Measurements from ENCODE around the gene DRD4.

DRD4 gene

DNA sequence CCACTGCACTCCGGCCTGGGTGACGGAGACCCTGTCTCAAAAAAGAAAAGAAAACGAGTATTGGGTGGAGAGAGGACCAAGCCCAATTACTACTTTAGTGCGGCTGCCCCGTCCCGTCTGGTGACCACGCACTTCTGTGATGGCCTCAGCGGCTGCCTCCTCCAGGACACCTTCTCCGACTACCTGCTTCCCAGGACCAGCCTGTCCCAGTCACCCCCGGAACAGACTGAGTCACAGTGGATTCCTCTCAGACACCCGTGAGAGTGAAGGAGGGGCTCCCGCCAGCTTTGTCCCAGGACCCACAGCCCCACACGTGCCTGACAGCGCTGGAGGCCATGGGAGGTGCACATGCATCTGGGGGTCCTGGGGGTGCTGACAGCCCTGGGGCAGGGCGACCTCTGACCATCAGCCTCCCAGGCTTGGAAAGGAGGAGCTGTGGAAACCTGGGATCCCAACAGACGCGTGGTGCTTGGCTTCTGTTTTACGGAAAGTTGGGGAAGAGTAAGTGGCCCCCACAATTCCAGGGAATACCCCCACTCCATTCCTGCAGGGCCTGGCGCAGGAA lies 4.8 kb downstream of the DRD4 start:
- no peaks in the 10 kb centered on the region for H3K36me3 ChIP-seq (ENCODE audit: control insufficient read depth, insufficient read depth, low read length)
- H3K79me2 ChIP-seq (ENCODE audit: control insufficient read depth, insufficient read depth, low read length): no peaks in the 10 kb centered on the region
- no peak overlapping the region for H3K23ac ChIP-seq (ENCODE audit: low read length)
- no peak overlapping the region for H2AK5ac ChIP-seq (ENCODE audit: low read length)
- no peak overlapping the region for H3K9ac ChIP-seq (ENCODE audit: low read length)
- H3K56ac ChIP-seq (ENCODE audit: low read length): no peak overlapping the region
- H3K27me3 ChIP-seq (ENCODE audit: insufficient read depth, low read length, poor library complexity): peaks cover 13% of the 10 kb centered on the region
- H3K4me1 ChIP-seq (ENCODE audit: control insufficient read depth, low read depth, low read length): no peaks in the 10 kb centered on the region
- no CpG with 5 or more reads among the region's 19 CpGs for WGBS (ENCODE audit: extremely low coverage, insufficient coverage, low lambda C conversion rate)
- no peak overlapping the region for H4K5ac ChIP-seq (ENCODE audit: low read length)
- no peak overlapping the region for H3K4me3 ChIP-seq (ENCODE audit: low read length)
- no peak overlapping the region for H2BK120ac ChIP-seq (ENCODE audit: low read depth, low read length)
- no peak overlapping the region for H3K27ac ChIP-seq (ENCODE audit: low read depth, low read length)
- H2BK5ac ChIP-seq (ENCODE audit: low read length): no peak overlapping the region
- no peak overlapping the region for H3K18ac ChIP-seq (ENCODE audit: low read length)
- H4K8ac ChIP-seq (ENCODE audit: low read depth, low read length): no peak overlapping the region
- no peak overlapping the region for H3K4me2 ChIP-seq (ENCODE audit: low read length)
- H3K79me1 ChIP-seq (ENCODE audit: low read length): no peaks in the 10 kb centered on the region
- no peak overlapping the region for H2BK15ac ChIP-seq (replicated peaks; ENCODE audit: low read depth)
- DNase-seq: no peak
- no peak overlapping the region for H3K4ac ChIP-seq (ENCODE audit: low read depth, low read length)

GRCh38 chr11:643366-643765 lies 6.3 kb downstream of the DRD4 start:
- no peak overlapping the region for H2BK120ac ChIP-seq (ENCODE audit: low read depth, low read length)
- no peaks in the 10 kb centered on the region for H3K27me3 ChIP-seq (ENCODE audit: insufficient read depth, low read length, poor library complexity)
- H3K18ac ChIP-seq (ENCODE audit: low read length): no peak overlapping the region
- H3K4me2 ChIP-seq (ENCODE audit: low read length): no peak overlapping the region
- H4K5ac ChIP-seq (ENCODE audit: low read length): no peak overlapping the region
- H3K79me1 ChIP-seq (ENCODE audit: low read length): no peaks in the 10 kb centered on the region
- H3K23ac ChIP-seq (ENCODE audit: low read length): no peak overlapping the region
- no peaks in the 10 kb centered on the region for H3K36me3 ChIP-seq (ENCODE audit: control insufficient read depth, insufficient read depth, low read length)
- DNase-seq: no peak
- no peaks in the 10 kb centered on the region for H3K4me1 ChIP-seq (ENCODE audit: control insufficient read depth, low read depth, low read length)
- no peak overlapping the region for H2AK5ac ChIP-seq (ENCODE audit: low read length)
- H3K4me3 ChIP-seq (ENCODE audit: low read length): no peak overlapping the region
- H3K27ac ChIP-seq (ENCODE audit: low read depth, low read length): no peak overlapping the region
- H3K79me2 ChIP-seq (ENCODE audit: control insufficient read depth, insufficient read depth, low read length): no peaks in the 10 kb centered on the region
- H3K9ac ChIP-seq (ENCODE audit: low read length): no peak overlapping the region
- no peak overlapping the region for H3K4ac ChIP-seq (ENCODE audit: low read depth, low read length)
- H4K8ac ChIP-seq (ENCODE audit: low read depth, low read length): no peak overlapping the region
- no CpG with 5 or more reads among the region's 9 CpGs for WGBS (ENCODE audit: extremely low coverage, insufficient coverage, low lambda C conversion rate)
- H2BK15ac ChIP-seq (replicated peaks; ENCODE audit: low read depth): no peak overlapping the region
- no peak overlapping the region for H3K56ac ChIP-seq (ENCODE audit: low read length)
- H2BK5ac ChIP-seq (ENCODE audit: low read length): no peak overlapping the region

- Histone ChIP-seq H2AK5ac (ENCODE audit: low read length) (no peak overlapping the region), H3K27me3 (ENCODE audit: insufficient read depth, low read length, poor library complexity) (no peaks in the 10 kb centered on the region), H3K23ac (ENCODE audit: low read length) (no peak overlapping the region), H4K5ac (ENCODE audit: low read length) (no peak overlapping the region), H3K79me1 (ENCODE audit: low read length) (no peaks in the 10 kb centered on the region), H2BK120ac (ENCODE audit: low read depth, low read length) (no peak overlapping the region), H2BK5ac (ENCODE audit: low read length) (no peak overlapping the region), H4K8ac (ENCODE audit: low read depth, low read length) (no peak overlapping the region), H3K4me1 (ENCODE audit: control insufficient read depth, low read depth, low read length) (no peaks in the 10 kb centered on the region), H3K36me3 (ENCODE audit: control insufficient read depth, insufficient read depth, low read length) (no peaks in the 10 kb centered on the region), H3K4me2 (ENCODE audit: low read length) (no peak overlapping the region), H3K56ac (ENCODE audit: low read length) (no peak overlapping the region), H3K4ac (ENCODE audit: low read depth, low read length) (no peak overlapping the region), H3K27ac (ENCODE audit: low read depth, low read length) (no peak overlapping the region), H2BK15ac (replicated peaks; ENCODE audit: low read depth) (no peak overlapping the region), H3K18ac (ENCODE audit: low read length) (no peak overlapping the region), H3K9ac (ENCODE audit: low read length) (no peak overlapping the region), H3K4me3 (ENCODE audit: low read length) (no peak overlapping the region), H3K79me2 (ENCODE audit: control insufficient read depth, insufficient read depth, low read length) (no peaks in the 10 kb centered on the region)
- no peak for DNase-seq
- no CpG with 5 or more reads among the region's 50 CpGs for WGBS (ENCODE audit: extremely low coverage, insufficient coverage, low lambda C conversion rate)
Observed at GRCh38 chr11:643849-644738, 7.0 kb downstream of the DRD4 start.

DNA sequence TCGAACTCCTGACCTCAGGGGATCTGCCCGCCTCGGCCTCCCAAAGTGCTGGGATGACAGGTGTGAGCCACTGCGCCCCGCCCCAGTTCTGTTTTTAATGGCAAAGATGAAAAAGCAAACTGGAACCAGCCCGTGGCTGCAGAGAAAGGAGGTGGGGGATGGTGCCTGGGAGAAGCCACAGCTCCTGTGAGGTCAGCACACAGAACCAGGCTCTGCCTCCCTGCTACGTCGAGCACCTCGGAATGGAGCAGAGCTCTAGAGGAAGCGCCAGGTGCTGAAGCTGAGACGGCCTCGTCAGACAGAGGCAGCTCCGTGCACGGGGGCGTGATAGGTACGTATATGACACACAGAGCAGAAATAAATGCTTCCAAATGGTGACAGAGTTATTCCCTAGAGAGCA lies 8.5 kb downstream of the DRD4 start:
- H3K56ac ChIP-seq (ENCODE audit: low read length): no peak overlapping the region
- no peak overlapping the region for H3K27ac ChIP-seq (ENCODE audit: low read depth, low read length)
- no peak overlapping the region for H3K4ac ChIP-seq (ENCODE audit: low read depth, low read length)
- H4K5ac ChIP-seq (ENCODE audit: low read length): no peak overlapping the region
- no peak overlapping the region for H2AK5ac ChIP-seq (ENCODE audit: low read length)
- no peak overlapping the region for H3K23ac ChIP-seq (ENCODE audit: low read length)
- H3K79me2 ChIP-seq (ENCODE audit: control insufficient read depth, insufficient read depth, low read length): no peaks in the 10 kb centered on the region
- WGBS (ENCODE audit: extremely low coverage, insufficient coverage, low lambda C conversion rate): no CpG with 5 or more reads among the region's 16 CpGs
- no peak overlapping the region for H2BK15ac ChIP-seq (replicated peaks; ENCODE audit: low read depth)
- H2BK120ac ChIP-seq (ENCODE audit: low read depth, low read length): no peak overlapping the region
- H2BK5ac ChIP-seq (ENCODE audit: low read length): no peak overlapping the region
- DNase-seq: no peak
- no peak overlapping the region for H3K4me3 ChIP-seq (ENCODE audit: low read length)
- no peak overlapping the region for H3K4me2 ChIP-seq (ENCODE audit: low read length)
- H3K79me1 ChIP-seq (ENCODE audit: low read length): no peaks in the 10 kb centered on the region
- H3K36me3 ChIP-seq (ENCODE audit: control insufficient read depth, insufficient read depth, low read length): no peaks in the 10 kb centered on the region
- H3K27me3 ChIP-seq (ENCODE audit: insufficient read depth, low read length, poor library complexity): no peaks in the 10 kb centered on the region
- no peak overlapping the region for H4K8ac ChIP-seq (ENCODE audit: low read depth, low read length)
- no peak overlapping the region for H3K18ac ChIP-seq (ENCODE audit: low read length)
- no peaks in the 10 kb centered on the region for H3K4me1 ChIP-seq (ENCODE audit: control insufficient read depth, low read depth, low read length)
- H3K9ac ChIP-seq (ENCODE audit: low read length): no peak overlapping the region

- no peak for DNase-seq
- H3K27ac ChIP-seq (ENCODE audit: low read depth, low read length): no peak overlapping the region
- no peak overlapping the region for H3K4me3 ChIP-seq (ENCODE audit: low read length)
- no peak overlapping the region for H3K9ac ChIP-seq (ENCODE audit: low read length)
- no peak overlapping the region for H3K18ac ChIP-seq (ENCODE audit: low read length)
- no peak overlapping the region for H2AK5ac ChIP-seq (ENCODE audit: low read length)
- no peak overlapping the region for H2BK15ac ChIP-seq (replicated peaks; ENCODE audit: low read depth)
- no peak overlapping the region for H2BK120ac ChIP-seq (ENCODE audit: low read depth, low read length)
- WGBS (ENCODE audit: extremely low coverage, insufficient coverage, low lambda C conversion rate): no CpG with 5 or more reads among the region's 14 CpGs
- no peaks in the 10 kb centered on the region for H3K79me2 ChIP-seq (ENCODE audit: control insufficient read depth, insufficient read depth, low read length)
- no peak overlapping the region for H4K5ac ChIP-seq (ENCODE audit: low read length)
- no peaks in the 10 kb centered on the region for H3K79me1 ChIP-seq (ENCODE audit: low read length)
- no peak overlapping the region for H3K23ac ChIP-seq (ENCODE audit: low read length)
- H4K8ac ChIP-seq (ENCODE audit: low read depth, low read length): no peak overlapping the region
- H3K4me1 ChIP-seq (ENCODE audit: control insufficient read depth, low read depth, low read length): no peaks in the 10 kb centered on the region
- no peaks in the 10 kb centered on the region for H3K27me3 ChIP-seq (ENCODE audit: insufficient read depth, low read length, poor library complexity)
- no peak overlapping the region for H3K56ac ChIP-seq (ENCODE audit: low read length)
- H3K4ac ChIP-seq (ENCODE audit: low read depth, low read length): no peak overlapping the region
- no peak overlapping the region for H3K4me2 ChIP-seq (ENCODE audit: low read length)
- no peaks in the 10 kb centered on the region for H3K36me3 ChIP-seq (ENCODE audit: control insufficient read depth, insufficient read depth, low read length)
- H2BK5ac ChIP-seq (ENCODE audit: low read length): no peak overlapping the region
Observed at GRCh38 chr11:646214-646613, 9.1 kb downstream of the DRD4 start.

All from mesendoderm (in vitro differentiated cells).